Activated T-cell treated with anti-CD3 and anti-CD28 coated beads for 1 hour (primary cell): ENCODE results near the gene GMCL1.
A peak's percentile ranks its signal among the peaks of the same experiment; 100 is the strongest.
"Not testable (repeated sequence)": the region's sequence is repeated elsewhere in the genome, so short reads cannot be mapped to it uniquely, and the experiment has no call there.

ENCODE experiments used
- DNase-seq: peaks from one replicate; pipeline ENCODE4 v3.0.0-alpha.2; 2020; ENCODE audit warnings: low read depth

Gene GMCL1

DNA sequence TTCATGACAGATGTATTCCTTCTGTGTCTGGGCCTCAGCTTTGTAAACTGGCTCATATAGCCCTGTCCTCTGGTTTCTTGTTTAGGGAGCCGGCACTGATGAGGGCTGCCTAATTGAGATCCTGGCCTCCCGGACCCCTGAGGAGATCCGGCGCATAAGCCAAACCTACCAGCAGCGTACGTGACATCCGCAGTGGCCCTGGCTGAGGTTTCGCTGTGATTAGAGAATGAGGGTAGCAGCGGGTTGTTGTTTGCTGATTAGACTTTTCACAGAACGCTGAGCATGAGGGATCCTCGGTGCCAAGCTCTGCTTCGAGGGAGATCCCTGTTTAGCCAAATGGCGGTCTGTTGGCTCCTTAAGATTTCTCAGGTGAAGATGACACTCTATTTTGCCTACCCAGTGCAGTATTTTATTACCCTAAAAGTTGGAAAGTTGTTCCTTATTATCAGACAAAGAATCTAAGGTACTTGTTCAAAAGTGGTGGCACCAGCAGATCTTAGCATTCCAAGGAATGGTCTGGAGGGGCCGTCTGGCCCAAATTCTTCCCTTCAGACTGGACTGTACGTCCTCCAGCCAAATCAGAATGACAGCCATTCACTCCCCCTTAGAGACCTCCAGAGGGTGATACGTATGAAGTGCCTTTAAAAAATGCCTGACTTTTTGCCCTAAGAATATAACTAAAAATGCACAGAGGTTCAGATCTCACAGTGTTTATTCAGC is 21.5 kb upstream of the GMCL1 start:
- no peak for DNase-seq

DNA sequence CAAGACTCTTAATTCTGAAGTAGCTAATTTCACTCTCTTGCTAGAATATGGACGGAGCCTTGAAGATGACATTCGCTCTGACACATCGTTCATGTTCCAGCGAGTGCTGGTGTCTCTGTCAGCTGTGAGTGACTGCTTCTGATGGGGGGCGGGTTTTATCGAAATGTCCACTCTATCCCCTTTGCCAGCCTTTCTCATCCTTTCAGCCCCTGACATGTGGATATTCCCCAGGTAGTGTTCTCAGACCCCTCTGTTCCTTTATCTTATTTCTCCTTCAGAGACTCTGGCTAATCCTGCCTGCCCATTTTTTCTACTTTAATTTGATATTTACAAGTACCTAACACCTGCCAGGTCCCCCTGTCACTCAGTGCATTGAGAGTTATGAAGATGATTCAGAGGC is 18.9 kb upstream of the GMCL1 start:
- DNase-seq: no peak

DNA sequence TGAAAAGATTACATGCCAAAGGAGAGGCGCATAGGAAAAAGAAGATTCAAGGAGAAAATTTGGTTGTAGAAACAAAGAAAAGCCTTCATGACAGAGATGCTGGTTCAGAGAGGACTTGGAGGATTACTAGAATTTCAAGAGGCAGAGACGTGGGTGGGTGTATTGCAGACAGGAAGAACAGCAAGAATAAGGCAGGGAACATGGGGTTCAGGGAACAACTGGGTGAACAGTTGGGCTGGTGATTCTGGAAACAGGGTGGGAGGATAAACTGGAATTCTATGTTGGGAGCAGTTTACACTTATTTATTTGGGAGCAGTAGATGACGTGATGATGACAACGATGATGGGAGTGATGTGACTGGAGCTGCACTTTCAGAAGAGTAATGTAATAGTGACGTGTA is 18.4 kb upstream of the GMCL1 start:
- no peak for DNase-seq

DNA sequence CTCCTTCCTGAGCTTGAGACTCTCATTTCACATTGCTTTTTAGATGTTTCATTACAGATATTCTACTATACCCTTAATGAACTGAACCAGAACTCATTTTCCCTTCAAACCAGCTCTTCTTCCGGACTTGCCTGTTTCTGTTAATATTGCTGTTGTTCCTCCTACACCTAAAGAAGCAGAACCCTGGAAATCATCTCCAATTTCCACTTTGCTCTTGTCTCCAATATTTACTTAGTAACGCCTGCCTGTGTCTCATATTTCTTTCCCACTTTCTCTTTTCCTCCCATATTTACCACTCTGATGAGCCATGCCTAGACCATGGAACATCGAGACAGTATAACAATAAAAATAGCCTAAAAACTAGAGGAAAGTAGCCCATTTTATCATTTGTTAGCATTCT is 17.9 kb upstream of the GMCL1 start:
- no peak for DNase-seq

DNA sequence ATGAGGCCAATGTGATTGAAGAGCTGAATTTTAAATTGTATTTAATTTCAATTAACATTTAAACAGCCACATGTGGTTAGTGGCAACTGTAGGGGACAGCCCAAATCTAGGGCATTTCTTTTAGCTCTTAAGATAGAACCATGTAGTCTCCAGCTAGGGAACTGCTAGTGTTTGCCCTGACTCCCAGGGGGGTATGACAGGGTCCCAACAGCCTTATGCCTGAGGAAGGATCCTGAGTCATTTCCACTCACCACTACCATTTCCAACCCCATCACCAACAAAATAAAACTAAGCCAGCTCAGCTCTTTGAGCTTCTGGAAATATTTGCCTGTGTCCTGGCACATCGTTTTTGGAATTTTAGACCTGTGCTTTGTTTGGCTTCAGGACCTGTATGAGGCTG is 13.7 kb upstream of the GMCL1 start:
- DNase-seq: no peak

DNA sequence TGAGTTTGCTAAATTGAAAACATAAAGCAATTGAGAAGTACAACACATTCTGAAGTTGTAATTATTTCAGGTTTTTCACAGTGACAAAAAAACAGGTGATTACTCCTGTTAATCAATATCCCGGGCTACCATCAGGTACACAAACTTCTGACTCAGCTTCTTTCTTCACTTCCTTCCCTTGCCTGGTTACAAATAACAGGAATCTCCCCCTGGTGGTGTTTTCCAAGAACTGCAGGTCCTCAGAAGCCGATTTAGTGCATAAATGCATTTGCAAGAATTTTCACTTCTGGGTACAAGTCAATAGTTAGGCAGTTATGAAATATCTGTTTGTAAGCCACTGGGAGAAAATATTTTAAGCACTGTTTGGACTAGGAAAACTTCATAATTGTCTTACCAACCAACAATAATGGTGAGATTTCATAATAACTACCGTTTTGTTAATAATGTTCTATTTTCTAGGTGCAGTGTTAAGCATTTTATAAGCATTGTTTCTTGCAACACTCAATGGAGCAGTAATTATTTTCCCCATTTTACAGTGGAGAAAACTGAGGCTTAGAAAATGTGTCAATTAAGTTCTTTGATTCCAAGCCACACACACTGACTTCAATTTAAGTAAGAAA is 12.4 kb upstream of the GMCL1 start:
- peak; percentile 42 for DNase-seq

DNA sequence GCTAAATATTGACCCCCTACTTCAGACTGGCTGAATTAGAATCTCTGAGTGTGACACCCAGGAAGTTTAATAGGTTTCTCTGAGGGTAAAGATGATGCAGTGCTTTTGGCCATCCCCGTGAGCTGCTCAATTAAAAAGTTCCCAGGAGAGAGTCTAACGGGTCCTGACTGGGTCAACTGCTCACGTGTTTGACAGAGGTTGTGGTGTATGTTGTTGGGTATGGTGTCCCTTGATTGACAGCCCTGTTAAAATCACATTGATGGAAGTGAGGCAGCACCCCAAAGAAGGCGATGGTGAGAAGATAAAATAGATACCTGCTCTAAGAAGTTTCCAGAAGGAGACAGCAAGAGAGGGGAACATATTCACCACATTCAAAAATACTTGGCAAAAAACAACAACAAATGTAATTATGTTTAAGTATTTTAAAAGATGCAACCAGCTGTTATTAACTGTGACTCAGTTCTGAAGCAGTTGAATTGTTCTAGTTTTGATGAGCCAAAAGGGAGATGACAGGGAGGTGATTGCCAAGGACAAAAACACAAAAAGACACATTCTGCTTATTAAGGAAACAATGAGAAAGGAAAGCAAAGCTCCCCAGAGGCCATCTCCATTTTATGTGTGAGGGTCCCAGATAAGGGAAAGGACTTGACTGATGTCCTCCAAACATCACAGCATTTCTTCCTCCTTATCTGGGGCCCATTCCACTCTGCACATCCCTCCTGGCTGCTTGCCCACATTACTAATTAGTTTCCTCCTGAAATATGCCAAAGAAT is 11.5 kb upstream of the GMCL1 start:
- DNase-seq: no peak

DNA sequence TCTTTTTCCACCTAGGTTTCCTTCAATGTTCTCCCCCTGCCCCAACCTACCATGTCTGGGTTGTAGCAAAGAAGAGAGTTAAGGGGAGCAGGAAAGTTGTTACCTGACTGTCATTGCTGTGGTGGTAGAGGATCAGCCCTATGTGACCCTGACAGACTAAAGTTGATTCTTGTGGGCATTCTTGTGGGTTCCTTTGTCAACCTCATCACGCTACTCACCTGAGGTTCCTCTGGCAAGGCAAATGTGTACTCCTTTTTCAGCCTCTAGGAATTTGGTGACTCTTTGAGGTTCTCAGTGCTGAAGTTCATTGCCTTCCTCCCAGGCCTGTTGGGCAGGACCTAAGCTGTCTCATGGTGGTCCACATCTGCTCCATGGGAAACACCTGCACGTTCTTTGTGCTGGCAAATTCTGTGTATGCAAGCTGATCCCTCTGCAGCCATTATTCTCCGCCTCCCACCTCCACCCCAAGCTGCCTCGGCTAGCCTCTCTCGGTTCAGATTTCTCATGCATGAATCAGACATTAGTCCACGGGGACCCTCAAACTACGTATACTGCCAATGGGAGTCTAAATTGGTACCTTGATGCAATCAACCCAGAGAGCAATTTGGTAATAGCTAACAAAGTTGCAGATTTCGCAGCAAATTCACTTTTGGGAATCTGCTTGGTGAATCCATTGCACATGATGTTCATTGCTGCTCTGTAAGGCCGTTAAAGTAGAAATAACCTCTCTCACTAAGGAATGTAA is 1.5 kb upstream of the GMCL1 start:
- no peak for DNase-seq

DNA sequence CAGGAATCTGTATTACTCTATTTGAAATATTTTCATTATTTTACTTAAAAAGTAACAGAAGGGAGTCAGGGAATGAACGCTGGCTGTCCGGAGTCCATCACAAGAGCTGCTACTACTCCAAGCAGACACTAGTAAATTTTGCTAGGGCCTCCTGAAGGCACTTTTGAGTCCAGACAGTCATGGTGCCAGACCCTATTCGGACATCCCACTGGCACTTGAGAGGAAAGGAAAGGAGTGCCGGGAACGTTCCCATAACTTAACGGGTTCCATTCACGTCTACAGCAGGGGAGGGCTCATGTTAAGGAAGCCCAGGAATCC is 563 bp upstream of the GMCL1 start:
- no peak for DNase-seq

DNA sequence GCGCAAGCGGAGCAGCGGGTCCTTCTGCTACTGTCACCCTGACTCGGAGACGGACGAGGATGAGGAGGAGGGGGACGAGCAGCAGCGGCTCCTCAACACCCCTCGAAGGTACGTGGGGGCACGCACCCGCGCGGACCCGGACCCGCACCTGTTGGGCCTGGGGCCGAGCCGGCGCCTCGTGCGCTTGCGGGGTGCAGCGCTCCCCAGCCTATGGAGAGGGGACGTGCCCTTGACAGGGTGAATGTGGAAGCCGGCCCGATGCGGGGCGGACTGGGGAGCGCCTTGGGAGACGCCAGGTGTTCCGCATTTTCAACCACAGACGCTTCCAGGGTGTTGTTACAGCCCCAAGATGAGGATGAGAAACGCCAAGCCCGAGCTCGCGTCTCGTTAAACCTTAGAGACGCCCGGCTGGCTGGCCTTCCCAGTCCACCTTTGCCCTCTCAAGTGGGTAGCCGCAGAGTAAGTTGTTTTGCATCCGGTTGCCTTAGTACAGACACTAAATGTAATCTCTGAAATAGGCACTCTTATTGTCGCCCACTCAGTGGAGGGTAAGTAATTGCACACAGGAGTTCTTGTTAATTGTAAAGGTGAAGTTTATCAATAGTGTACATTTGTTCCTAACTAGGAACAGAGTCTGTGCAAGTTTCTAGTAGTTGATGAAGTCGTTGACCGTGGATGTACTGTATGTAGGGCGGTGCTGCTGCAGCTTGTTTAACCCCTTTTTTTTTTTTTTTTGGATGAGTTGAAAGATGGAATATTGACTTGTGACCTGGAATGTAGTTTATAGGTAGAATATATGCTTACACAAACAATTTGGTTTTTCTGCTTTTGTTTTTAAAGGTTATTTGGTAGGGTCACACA is 815 bp downstream of the GMCL1 start:
- peak; percentile 24 for DNase-seq

DNA sequence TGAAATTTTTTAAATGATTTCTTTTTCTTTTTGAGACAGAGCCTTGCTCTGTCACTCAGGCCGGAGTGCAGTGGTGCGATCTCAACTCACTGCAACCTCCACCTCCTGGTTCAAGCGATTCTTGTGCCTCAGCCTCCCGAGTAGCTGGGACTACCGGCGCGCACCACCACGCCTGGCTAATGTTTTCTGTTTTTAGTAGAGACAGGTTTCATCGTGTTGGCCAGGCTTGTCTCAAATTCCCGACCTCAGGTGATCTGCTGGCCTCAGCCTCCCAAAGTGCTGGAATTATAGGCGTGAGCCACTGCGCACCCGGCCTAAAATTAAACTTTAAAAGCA is 1.4 kb downstream of the GMCL1 start:
- DNase-seq: not testable (repeated sequence)

DNA sequence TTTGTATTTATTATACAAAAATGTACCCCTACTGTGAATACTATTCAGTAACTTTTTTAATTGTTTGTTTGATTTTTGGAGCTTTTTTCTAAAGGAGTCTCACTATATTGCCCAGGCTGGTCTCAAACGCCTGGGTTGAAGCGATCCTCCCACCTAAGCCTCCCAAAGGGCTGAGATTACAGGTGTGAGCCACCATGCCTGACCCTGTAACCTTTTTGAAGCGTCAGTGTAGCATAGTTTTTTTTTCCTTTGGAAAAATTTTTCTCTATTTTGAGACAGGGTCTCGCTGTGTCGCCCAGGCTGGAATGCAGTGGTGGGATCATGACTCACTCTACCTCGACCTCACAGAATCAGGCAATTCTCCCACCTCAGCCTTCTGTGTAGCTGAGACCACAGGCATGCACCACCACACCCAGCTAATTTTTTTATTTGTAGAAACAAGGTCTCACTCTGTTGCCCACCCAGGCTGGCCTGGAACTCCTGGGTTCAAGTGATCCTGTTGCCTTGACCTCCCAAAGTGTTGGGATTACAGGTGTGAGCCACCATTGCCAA is 2.0 kb downstream of the GMCL1 start:
- DNase-seq: no peak

DNA sequence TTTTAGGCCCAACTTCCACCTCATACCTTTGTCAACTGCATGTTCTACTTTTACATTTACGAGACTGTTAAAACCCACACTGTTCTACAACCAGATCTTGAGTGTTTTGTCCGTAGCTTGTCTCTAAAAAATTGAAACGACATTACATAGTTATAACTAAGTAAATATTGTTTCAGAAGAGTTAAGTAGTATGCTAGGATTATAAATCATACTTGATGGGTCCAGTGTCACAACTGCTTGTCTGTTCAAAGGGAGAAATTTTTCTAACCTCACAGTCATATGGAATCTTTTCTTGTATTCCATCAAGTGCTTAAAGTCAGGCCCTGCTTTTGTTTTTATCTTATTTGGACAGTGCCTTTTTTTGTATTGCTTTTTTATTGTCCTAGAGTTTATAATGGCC is 4.3 kb downstream of the GMCL1 start:
- DNase-seq: no peak

DNA sequence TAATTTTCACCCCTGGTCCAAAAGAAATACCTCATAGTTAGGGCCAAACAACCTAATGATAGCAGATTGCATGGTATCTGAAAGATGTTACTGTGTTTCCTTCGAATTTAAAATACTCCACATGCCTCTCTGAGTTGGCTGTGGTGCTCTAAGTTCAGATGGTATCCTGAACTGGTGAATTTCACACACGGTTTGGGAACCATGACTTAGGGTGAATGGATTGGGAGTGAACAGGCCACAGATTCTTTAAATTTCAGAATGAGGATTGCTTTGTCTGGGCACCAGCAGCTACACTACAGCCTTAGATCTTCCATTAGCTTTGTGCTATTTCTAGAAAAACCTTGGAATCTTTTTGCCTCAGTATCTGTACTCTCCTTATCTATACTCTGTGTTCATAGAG is 6.2 kb downstream of the GMCL1 start:
- DNase-seq: no peak

DNA sequence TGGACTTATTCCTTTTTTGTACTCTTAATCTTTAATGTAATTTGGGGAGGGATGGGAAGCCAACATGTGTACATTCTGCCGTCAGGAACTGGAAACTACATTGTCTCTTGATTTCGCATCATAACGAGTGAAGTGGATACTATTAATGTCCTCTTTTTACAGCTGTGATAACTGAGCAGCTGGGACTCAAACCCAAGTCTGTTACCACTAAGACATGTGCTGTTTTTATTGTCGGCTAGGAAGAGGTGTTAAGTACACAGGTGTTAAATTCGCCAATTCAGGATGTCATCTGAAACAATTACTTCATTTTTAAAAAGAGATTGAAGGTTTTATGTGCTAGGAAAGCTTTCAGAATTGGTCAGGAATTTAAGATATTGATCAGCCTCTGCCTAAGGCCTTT is 6.9 kb downstream of the GMCL1 start:
- no peak for DNase-seq

DNA sequence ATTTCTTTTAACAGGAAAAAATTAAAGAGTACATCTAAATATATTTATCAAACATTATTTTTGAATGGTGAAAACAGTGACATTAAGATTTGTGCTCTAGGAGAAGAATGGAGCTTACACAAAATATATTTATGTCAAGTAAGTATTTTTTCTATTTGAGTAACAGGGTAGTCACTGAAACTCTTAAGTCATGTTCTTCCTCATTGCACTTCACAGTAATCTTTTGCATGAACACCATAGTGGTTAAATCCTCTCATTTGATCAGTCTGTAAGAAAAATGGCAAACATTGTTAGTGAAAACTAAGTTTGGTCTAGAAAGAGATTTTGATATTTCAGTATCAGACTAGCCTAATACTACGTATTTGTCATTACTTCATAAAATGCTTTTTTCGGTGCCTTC is 8.1 kb downstream of the GMCL1 start:
- DNase-seq: no peak

DNA sequence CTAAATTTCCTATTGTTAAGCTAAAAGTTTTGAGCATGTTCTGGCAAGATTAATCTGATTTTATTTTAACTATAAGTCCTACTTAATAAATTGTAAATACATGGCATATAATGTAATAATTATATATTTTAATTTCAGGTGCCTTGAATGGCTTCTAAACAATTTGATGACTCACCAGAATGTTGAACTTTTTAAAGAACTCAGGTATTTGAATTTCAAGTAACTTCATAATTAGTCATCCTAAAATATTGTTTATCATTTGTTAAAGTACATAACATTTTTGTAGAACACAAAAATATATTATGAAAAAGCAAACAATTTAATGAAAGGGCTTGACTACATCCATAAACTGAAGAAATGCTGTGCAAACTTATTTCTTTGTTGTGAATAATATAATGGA is 14.5 kb downstream of the GMCL1 start:
- DNase-seq: no peak

DNA sequence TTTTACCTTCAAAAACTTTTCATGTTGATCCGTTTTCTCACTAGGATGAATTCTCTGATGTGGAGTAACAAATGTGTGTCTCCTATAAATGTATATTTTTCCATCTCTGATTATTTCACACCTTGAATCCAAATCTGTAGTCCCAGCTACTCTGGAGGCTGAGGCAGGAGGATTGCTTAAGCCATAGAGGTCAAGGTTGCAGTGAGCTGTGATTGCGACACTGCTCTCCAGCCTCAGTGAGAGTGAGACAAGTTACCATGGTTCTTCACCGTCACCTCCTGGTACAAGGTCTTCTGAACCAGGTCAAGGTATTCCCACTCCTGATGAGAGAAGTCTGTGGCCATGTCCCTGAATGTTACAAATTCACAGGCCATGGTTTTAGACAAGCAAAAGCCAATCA is 15.1 kb downstream of the GMCL1 start:
- DNase-seq: no peak

DNA sequence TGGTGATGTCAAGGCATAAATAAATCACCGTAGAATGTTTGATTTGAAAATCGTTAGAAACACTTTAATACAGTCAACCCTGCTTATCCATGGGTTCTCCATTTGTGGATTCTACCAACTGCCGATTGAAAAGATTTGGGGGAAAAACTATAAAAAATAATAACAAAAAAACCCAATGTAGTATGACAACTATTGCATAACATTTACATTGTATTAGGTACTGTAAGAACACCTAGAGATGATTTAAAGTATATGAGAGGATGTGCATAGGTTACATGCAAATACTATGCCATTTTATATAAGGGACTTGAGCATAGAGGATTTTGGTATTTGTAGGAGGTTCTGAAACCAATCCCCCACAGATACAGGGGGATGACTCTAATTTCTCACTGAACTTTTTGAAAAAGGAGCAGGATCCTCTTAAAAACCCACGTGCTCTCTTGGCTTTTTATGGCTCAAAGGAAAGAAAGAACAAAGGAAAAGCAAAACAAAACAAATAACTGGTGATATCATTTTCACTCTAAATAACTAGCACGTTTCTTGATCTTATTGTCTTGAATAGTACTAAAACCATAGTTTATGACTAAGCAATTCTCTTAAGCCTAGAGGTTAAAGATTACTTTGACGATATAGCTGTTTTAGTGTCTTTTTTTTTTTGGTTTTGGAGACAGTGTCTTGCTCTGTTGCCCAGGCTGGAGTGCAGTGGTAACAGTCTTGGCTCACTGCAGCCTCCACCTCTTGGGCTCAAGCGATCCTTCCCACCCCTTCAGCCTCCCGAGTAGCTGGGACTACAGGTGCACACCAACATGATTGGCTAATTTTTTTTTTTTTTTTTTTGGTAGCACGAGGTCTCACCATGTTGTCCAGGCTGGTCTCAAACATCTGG is 17.0 kb downstream of the GMCL1 start:
- no peak for DNase-seq

DNA sequence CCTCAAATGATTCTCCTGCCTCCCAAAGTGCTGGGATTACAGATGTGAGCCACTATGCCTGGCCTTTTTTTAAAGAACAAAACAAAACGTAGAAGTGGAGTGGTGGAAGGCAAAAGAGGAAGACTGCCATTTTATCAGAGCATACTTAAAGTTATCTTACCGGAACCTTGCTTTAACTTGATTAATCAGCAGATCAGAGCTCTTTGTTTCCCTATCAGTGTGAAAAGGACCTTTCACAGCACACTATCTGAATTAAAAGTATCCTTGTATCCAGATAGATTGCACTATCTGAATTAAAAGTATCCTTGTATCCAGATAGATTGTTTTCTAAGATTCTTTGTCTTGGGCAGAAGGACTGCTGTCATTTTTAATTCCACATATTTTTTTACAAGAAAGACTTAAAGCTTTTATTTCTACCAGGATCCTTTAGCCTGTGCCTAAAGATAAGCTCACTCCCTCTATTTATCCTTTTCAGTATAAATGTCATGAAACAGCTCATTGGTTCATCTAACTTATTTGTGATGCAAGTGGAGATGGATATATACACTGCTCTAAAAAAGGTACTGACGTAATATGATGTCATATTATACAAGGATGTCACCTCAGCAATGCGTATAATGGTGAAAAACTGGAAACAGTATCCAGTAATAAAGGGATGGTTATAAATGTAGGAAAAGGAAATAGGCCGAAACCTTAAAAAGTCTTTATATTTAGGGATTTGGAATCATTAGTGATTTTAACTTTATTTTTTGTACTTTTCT is 17.8 kb downstream of the GMCL1 start:
- no peak for DNase-seq
